Peyer's patch (tissue), 4 donors: Measurements from ENCODE around the gene TMEM169.
A peak's percentile ranks its signal among the peaks of the same experiment; 100 is the strongest.

Experiments used
- CTCF ChIP-seq, 6 experiments: fragments of 450-650 bp in 4 of 6; fragments of 200-600 bp in 2 of 6; sonication (generic) in 1 of 6; IDR thresholded peaks; one replicate each; pipeline ENCODE4 v1.5.1; 2017 to 2019; ENCODE audit warnings: antibody characterized with exemption in 6 of 6, mild to moderate bottlenecking in 3 of 6, moderate library complexity in 1 of 6
- POLR2A ChIP-seq, 2 donors: fragments of 450-650 bp; IDR thresholded peaks; one replicate each; pipeline ENCODE4 v1.5.1; 2017; ENCODE audit warnings: antibody characterized with exemption in 2 of 2, mild to moderate bottlenecking in 2 of 2, moderate library complexity in 2 of 2

DNA sequence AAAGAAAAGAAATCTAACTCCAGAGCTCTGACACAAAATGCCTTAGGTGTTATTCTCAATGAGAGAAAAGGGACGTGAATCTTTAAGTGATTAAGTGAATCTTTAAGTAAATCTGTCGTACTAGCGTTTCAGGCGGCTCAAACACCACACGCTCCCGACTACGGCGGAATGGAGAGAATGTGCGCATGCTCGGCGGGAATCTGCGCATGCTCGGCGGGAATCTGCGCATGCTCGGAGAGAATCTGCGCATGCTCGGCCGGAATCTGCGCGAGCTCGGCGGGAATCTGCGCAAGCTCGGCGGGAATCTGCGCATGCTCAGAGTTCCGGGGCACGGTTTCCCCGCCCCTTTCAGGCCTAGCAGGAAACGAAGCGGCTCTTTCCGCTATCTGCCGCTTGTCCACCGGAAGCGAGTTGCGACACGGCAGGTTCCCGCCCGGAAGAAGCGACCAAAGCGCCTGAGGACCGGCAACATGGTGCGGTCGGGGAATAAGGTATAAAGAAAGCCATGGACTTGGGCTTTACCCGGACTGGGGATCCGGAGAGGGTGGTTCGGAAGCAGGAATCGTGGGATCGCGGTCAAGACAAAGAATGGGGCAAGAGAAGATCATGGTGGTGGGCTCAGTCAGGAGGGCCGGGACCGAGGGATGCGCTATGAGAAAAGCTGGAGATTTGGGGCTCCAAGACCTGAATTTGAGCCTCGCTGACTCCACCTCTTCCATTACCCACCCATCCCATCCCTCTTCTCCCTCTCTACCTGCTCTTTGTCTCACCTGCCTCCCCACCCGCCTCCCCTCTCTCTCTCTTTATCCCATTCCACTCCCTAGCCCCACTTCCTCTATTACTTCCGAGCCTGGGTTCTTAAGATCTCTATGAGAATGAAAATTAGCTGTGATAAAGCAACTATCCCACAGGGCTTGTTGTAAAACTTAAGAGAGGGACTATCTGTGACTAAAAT, 27.5 kb downstream of the TMEM169 start, which contains the start of gene XRCC5:
- no peak for TF ChIP-seq CTCF (IDR thresholded peaks at IDR 0.05)
- peak in 1 of 2 donors; percentile 56 for TF ChIP-seq POLR2A (IDR thresholded peaks at IDR 0.05)
